HCT116 (cell line): ENCODE measurements around the gene TELO2.

Experiments
- CEBPB ChIP-seq: IDR thresholded peaks from 2 replicates; pipeline ENCODE4 v1.6.1; 2012; ENCODE audit warnings: low read depth
- CTCF ChIP-seq, 3 experiments: fragments of 200-600 bp in 1 of 3; sonication (generic) in 1 of 3; IDR thresholded peaks in 2 of 3; conservative IDR thresholded peaks in 1 of 3; 2 replicates each; pipeline ENCODE4 v1.5.1; 2012 to 2017; ENCODE audit warnings: low read depth in 2 of 3, low read length in 2 of 3, antibody characterized with exemption in 1 of 3, borderline replicate concordance in 1 of 3, control low read depth in 1 of 3, mild to moderate bottlenecking in 1 of 3, mixed read lengths in 1 of 3, mixed run types in 1 of 3, moderate library complexity in 1 of 3; ENCODE audit not compliant: insufficient read depth in 1 of 3
- EGR1 ChIP-seq: IDR thresholded peaks from 2 replicates; pipeline ENCODE4 v1.6.1; 2012; ENCODE audit warnings: low read depth
- EZH2 ChIP-seq: fragments of 200-600 bp; sonication (generic); IDR thresholded peaks from 2 replicates; pipeline ENCODE4 v1.6.1; 2017; ENCODE audit warnings: antibody characterized with exemption, mixed run types
- MAX ChIP-seq: IDR thresholded peaks from 2 replicates; pipeline ENCODE4 v1.6.1; 2012
- POLR2A ChIP-seq: IDR thresholded peaks from 2 replicates; pipeline ENCODE4 v1.7.0; 2011; ENCODE audit warnings: borderline replicate concordance; ENCODE audit not compliant: insufficient read depth, insufficient read length; ENCODE audit errors: extremely low read depth
- REST ChIP-seq: IDR thresholded peaks from 2 replicates; pipeline ENCODE4 v1.6.1; 2012; ENCODE audit warnings: low read depth
- SIN3A ChIP-seq: IDR thresholded peaks from 2 replicates; pipeline ENCODE4 v1.6.1; 2012; ENCODE audit warnings: low read depth

- TF ChIP-seq CTCF (IDR thresholded peaks at IDR 0.05 in 2 of 3, conservative IDR thresholded peaks at IDR 0.05 in 1 of 3; ENCODE audit: borderline replicate concordance in 1 of 3, insufficient read depth in 1 of 3, low read depth in 2 of 3, low read length in 2 of 3) (no peak), POLR2A (no peak), EZH2 (no peak), CEBPB (no peak), MAX (no peak), EGR1 (no peak), REST (no peak), SIN3A (no peak)
Observed at GRCh38 chr16:1457489-1458245, 35.5 kb upstream of the TELO2 start.
